SU-DHL-6 (cell line): ENCODE data around the gene IVD.

Experiments
- EZH2phosphoT487 ChIP-seq: fragments of 200-600 bp; sonication (generic), shearing (Covaris generic); conservative IDR thresholded peaks from 2 replicates; pipeline ENCODE4 v1.6.1; 2018; ENCODE audit warnings: mild to moderate bottlenecking, antibody characterized with exemption, low read length, moderate library complexity, mixed read lengths
- TF ChIP-seq, protein P1 (sequence below): fragments of 200-600 bp; sonication (generic); IDR thresholded peaks from one replicate; pipeline ENCODE4 v1.5.1; 2017; ENCODE audit warnings: antibody characterized with exemption, mild to moderate bottlenecking, low read length, moderate library complexity; ENCODE audit not compliant: insufficient read depth, poor library complexity, severe bottlenecking

DNA sequence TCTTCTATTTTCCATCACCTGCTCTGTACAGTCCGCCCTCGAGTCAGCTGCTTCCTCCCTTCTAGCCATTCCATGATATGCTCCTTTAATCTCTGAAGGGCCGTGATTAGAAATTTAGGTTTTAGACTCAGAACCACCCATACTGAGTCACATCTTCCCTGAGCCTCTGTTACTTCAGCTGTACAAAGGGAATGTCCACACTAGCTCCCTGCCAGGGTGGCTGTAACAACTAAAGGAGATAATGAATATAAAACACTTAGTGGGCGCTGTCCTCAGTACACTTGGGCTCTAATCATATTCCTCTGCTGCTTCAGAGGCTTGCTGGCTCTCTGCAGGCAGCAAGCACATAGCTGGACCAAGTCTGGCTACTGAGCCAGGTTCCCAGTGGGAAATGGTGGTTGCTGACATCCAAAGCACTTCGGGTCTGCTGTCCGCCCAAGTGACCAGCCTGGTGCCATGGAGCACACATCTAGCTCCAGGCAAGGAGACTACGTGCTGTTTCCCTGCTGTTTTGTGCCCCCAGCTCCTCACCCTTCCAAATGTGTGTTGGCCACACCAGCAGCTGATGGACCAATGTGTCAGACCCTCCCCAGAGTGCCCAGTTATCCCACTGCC lies 64.3 kb downstream of the IVD start:
- TF ChIP-seq, protein P1, sequence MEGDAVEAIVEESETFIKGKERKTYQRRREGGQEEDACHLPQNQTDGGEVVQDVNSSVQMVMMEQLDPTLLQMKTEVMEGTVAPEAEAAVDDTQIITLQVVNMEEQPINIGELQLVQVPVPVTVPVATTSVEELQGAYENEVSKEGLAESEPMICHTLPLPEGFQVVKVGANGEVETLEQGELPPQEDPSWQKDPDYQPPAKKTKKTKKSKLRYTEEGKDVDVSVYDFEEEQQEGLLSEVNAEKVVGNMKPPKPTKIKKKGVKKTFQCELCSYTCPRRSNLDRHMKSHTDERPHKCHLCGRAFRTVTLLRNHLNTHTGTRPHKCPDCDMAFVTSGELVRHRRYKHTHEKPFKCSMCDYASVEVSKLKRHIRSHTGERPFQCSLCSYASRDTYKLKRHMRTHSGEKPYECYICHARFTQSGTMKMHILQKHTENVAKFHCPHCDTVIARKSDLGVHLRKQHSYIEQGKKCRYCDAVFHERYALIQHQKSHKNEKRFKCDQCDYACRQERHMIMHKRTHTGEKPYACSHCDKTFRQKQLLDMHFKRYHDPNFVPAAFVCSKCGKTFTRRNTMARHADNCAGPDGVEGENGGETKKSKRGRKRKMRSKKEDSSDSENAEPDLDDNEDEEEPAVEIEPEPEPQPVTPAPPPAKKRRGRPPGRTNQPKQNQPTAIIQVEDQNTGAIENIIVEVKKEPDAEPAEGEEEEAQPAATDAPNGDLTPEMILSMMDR, result no peak
- TF ChIP-seq EZH2phosphoT487, result no peak
